ENCODE measurements around the gene ZNF740.

Gene ZNF740

GRCh38 chr12:53229454-53229853, 48.9 kb downstream of the ZNF740 start:
- DNase-seq (ENCODE audit: low read depth, low spot score), result no peak
- in situ Hi-C loops (cut with HindIII; ENCODE audit: low sequenced_read_pairs), result no loop called here
- no peak overlapping the region for H3K4me3 ChIP-seq (ENCODE audit: low read depth, low read length)
- TF ChIP-seq CTCF (IDR thresholded peaks at IDR 0.05; ENCODE audit: low read depth, low read length), result no peak

GRCh38 chr12:53230108-53230845, 49.8 kb downstream of the ZNF740 start:
- H3K4me3 ChIP-seq (ENCODE audit: low read depth, low read length), result no peak overlapping the region
- in situ Hi-C loops (cut with HindIII; ENCODE audit: low sequenced_read_pairs), result no loop called here
- DNase-seq (ENCODE audit: low read depth, low spot score), result no peak
- no peak for TF ChIP-seq CTCF (IDR thresholded peaks at IDR 0.05; ENCODE audit: low read depth, low read length)

- in situ Hi-C loops (cut with HindIII; ENCODE audit: low sequenced_read_pairs), result no loop called here
- TF ChIP-seq CTCF (IDR thresholded peaks at IDR 0.05; ENCODE audit: low read depth, low read length), result no peak
- no peak for DNase-seq (ENCODE audit: low read depth, low spot score)
- H3K4me3 ChIP-seq (ENCODE audit: low read depth, low read length), result peak overlapping the region; percentile 56
Measured at GRCh38 chr12:53231671-53231920, 51.1 kb downstream of the ZNF740 start.

- in situ Hi-C loops (cut with HindIII; ENCODE audit: low sequenced_read_pairs), result no loop called here
- no peak for TF ChIP-seq CTCF (IDR thresholded peaks at IDR 0.05; ENCODE audit: low read depth, low read length)
- peak within 1 kb of the TSS; percentile 56 for H3K4me3 ChIP-seq (ENCODE audit: low read depth, low read length)
- no peak for DNase-seq (ENCODE audit: low read depth, low spot score)
Measured at GRCh38 chr12:53231921-53232645, 51.6 kb downstream of the ZNF740 start, which contains the start of gene RARG. Gene RARG, minus strand, starts transcription at chr12:53232209. Its CDS starts 4,664 bp downstream, at chr12:53227545.

- DNase-seq (ENCODE audit: low read depth, low spot score), result no peak
- no peak for TF ChIP-seq CTCF (IDR thresholded peaks at IDR 0.05; ENCODE audit: low read depth, low read length)
- peak overlapping the region; percentile 56 for H3K4me3 ChIP-seq (ENCODE audit: low read depth, low read length)
- in situ Hi-C loops (cut with HindIII; ENCODE audit: low sequenced_read_pairs), result no loop called here
Measured at GRCh38 chr12:53232646-53233461, 52.3 kb downstream of the ZNF740 start.

- in situ Hi-C loops (cut with HindIII; ENCODE audit: low sequenced_read_pairs), result no loop called here
- no peak for TF ChIP-seq CTCF (IDR thresholded peaks at IDR 0.05; ENCODE audit: low read depth, low read length)
- no peak overlapping the region for H3K4me3 ChIP-seq (ENCODE audit: low read depth, low read length)
- DNase-seq (ENCODE audit: low read depth, low spot score), result no peak
Measured at GRCh38 chr12:53233671-53234121, 53.2 kb downstream of the ZNF740 start.

Data from astrocyte of the spinal cord (primary cell).